Measurements from ENCODE around the gene SMARCA2.

SMARCA2 gene

GRCh38 chr9:2151171-2151570 lies 136.0 kb downstream of the SMARCA2 start:
- H3K27me3 ChIP-seq (replicated peaks; ENCODE audit: control insufficient read depth, insufficient read depth, low read length), result no peaks in the 10 kb centered on the region
- H3K36me3 ChIP-seq (ENCODE audit: control insufficient read depth, insufficient read depth, low read length), result peaks cover 7% of the 10 kb centered on the region
- no peak for DNase-seq (ENCODE audit: extremely low read depth, insufficient read length)
- no peak overlapping the region for H3K4me3 ChIP-seq (replicated peaks; ENCODE audit: low read depth, low read length)
- no peak for TF ChIP-seq CTCF (IDR thresholded peaks at IDR 0.05; ENCODE audit: insufficient read depth, low read length, poor library complexity, severe bottlenecking)

DNA sequence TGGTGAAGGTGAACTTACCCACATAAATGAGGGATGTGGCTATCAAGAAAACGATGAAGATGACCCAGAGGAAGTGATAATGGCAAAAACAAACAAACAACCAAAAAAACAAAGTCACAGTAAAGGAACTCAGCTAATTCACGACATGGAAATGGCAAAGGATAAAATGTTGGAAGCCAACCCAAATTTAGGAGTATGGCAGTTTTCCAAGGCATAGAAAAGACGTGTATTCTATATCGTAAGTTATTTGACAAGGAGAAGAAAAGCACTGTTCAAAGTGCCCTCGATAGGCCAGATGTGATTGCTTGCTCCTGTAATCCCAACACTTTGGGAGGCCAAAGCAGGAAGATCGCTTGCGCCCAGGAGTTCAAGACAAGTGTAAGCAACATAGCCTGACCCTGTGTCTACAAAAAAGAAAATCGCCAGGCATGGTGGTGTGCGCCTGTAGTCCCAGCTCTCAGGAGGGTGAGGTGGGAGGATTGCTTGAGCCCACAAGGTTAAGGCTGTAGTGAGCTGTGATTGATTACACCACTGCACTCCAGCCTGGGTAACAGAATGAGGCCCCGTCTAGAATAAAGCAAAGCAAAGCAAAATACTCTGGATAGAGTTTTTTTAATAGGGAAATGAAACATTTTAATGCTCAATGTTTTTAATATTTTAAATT lies 138.0 kb downstream of the SMARCA2 start:
- DNase-seq (ENCODE audit: extremely low read depth, insufficient read length), result no peak
- no peaks in the 10 kb centered on the region for H3K27me3 ChIP-seq (replicated peaks; ENCODE audit: control insufficient read depth, insufficient read depth, low read length)
- peaks cover 7% of the 10 kb centered on the region for H3K36me3 ChIP-seq (ENCODE audit: control insufficient read depth, insufficient read depth, low read length)
- H3K4me3 ChIP-seq (replicated peaks; ENCODE audit: low read depth, low read length), result no peak overlapping the region
- no peak for TF ChIP-seq CTCF (IDR thresholded peaks at IDR 0.05; ENCODE audit: insufficient read depth, low read length, poor library complexity, severe bottlenecking)

GRCh38 chr9:2153630-2154217 lies 138.6 kb downstream of the SMARCA2 start:
- Histone ChIP-seq H3K36me3 (ENCODE audit: control insufficient read depth, insufficient read depth, low read length) (peaks cover 6% of the 10 kb centered on the region), H3K27me3 (replicated peaks; ENCODE audit: control insufficient read depth, insufficient read depth, low read length) (no peaks in the 10 kb centered on the region), H3K4me3 (replicated peaks; ENCODE audit: low read depth, low read length) (no peak overlapping the region)
- no peak for DNase-seq (ENCODE audit: extremely low read depth, insufficient read length)
- no peak for TF ChIP-seq CTCF (IDR thresholded peaks at IDR 0.05; ENCODE audit: insufficient read depth, low read length, poor library complexity, severe bottlenecking)

- no peak for TF ChIP-seq CTCF (IDR thresholded peaks at IDR 0.05; ENCODE audit: insufficient read depth, low read length, poor library complexity, severe bottlenecking)
- H3K4me3 ChIP-seq (replicated peaks; ENCODE audit: low read depth, low read length), result no peak overlapping the region
- no peaks in the 10 kb centered on the region for H3K27me3 ChIP-seq (replicated peaks; ENCODE audit: control insufficient read depth, insufficient read depth, low read length)
- no peak for DNase-seq (ENCODE audit: extremely low read depth, insufficient read length)
- peaks cover 1% of the 10 kb centered on the region for H3K36me3 ChIP-seq (ENCODE audit: control insufficient read depth, insufficient read depth, low read length)
These were observed 139.6 kb downstream of the SMARCA2 start for GRCh38 chr9:2154731-2155130.

DNA sequence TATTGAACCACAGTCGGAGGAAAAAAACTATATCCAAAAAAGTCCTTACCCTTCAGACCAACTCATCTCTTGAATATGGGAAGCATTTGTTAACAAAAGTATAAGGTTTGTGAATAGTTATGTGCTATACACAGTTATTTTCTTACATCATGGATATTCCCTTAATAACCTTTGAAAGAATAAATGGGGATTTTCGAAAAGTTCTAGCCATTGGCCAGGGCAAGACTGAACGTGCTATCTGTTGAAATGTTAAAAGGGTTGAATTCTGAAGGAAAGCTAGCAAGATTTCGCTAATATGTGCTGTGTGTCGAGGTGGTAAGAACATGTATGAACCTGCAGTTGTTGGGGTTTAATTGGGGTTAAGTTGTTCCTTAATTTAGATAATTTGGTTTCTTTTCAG lies 140.8 kb downstream of the SMARCA2 start:
- TF ChIP-seq CTCF (IDR thresholded peaks at IDR 0.05; ENCODE audit: insufficient read depth, low read length, poor library complexity, severe bottlenecking), result no peak
- Histone ChIP-seq H3K4me3 (replicated peaks; ENCODE audit: low read depth, low read length) (no peak overlapping the region), H3K36me3 (ENCODE audit: control insufficient read depth, insufficient read depth, low read length) (peaks cover 1% of the 10 kb centered on the region), H3K27me3 (replicated peaks; ENCODE audit: control insufficient read depth, insufficient read depth, low read length) (no peaks in the 10 kb centered on the region)
- DNase-seq (ENCODE audit: extremely low read depth, insufficient read length), result no peak
